T-helper 17 cell (primary cell): Measurements from ENCODE around the gene GRIK2. TPM values are rescaled to one million over a fixed set of nuclear protein-coding genes. Genes with fewer than 3 reads are reported as not detected.
"Not testable (repeated sequence)": the region's sequence is repeated elsewhere in the genome, so short reads cannot be mapped to it uniquely, and the experiment has no call there.

Experiments
- ATAC-seq: fragments of 150-1000 bp; cut with Tn5 transposase; 2 replicates; pipeline ENCODE4 v1.10.0; 2021; ENCODE audit warnings: mild to moderate bottlenecking, moderate library complexity
- DNase-seq, 3 donors: peaks; one replicate each; pipeline versions ENCODE4 v3.0.0 to v3.0.0-alpha.2; 2020 to 2021
- H3K9me3 ChIP-seq: one replicate; pipeline ENCODE4 v1.7.0; 2013; ENCODE audit warnings: low read length, mild to moderate bottlenecking; ENCODE audit not compliant: control insufficient read depth, poor library complexity, severe bottlenecking
- H3K27ac Mint-ChIP-seq: one replicate; pipeline ENCODE4 v1.8.0; 2022; ENCODE audit warnings: mild to moderate bottlenecking, moderate library complexity, mixed read lengths
- H3K27me3 Mint-ChIP-seq: one replicate; pipeline ENCODE4 v1.8.0; 2022; ENCODE audit warnings: mixed read lengths
- H3K36me3 Mint-ChIP-seq: one replicate; pipeline ENCODE4 v1.8.0; 2022; ENCODE audit warnings: low read depth, mixed read lengths
- H3K4me1 Mint-ChIP-seq: one replicate; pipeline ENCODE4 v1.8.0; 2022; ENCODE audit warnings: mild to moderate bottlenecking, mixed read lengths
- H3K4me3 Mint-ChIP-seq: one replicate; pipeline ENCODE4 v1.8.0; 2022; ENCODE audit warnings: mild to moderate bottlenecking, moderate library complexity, mixed read lengths
- total RNA-seq, 4 donors: library from RNA in 2 of 4; stranded (reverse) in 2 of 4; gene quantifications; one replicate each; pipeline ENCODE4 v1.2.3 and lab custom pipeline; 2022 to 2026

GRIK2 gene
- total RNA-seq, 2 donors from 2014 or later = not detected

GRCh38 chr6:102088160-102088559 lies 694.7 kb downstream of the GRIK2 start:
- H3K27ac Mint-ChIP-seq, ATAC-seq, DNase-seq, H3K4me3 Mint-ChIP-seq, H3K27me3 Mint-ChIP-seq, H3K36me3 Mint-ChIP-seq, H3K9me3 ChIP-seq, H3K4me1 Mint-ChIP-seq: not testable (repeated sequence)

- no peak for DNase-seq
- no peak for ATAC-seq
- Mint-ChIP-seq H3K27ac (no peak overlapping the region), H3K36me3 (no peaks in the 10 kb centered on the region), H3K4me3 (no peak overlapping the region), H3K27me3 (no peaks in the 10 kb centered on the region), H3K4me1 (no peaks in the 10 kb centered on the region)
- H3K9me3 ChIP-seq = peaks cover 2% of the 10 kb centered on the region
Observed at GRCh38 chr6:102114402-102114801, 720.9 kb downstream of the GRIK2 start.

- H3K36me3 Mint-ChIP-seq = no peaks in the 10 kb centered on the region
- DNase-seq = no peak
- no peaks in the 10 kb centered on the region for H3K27me3 Mint-ChIP-seq
- no peak overlapping the region for H3K4me3 Mint-ChIP-seq
- H3K4me1 Mint-ChIP-seq = no peaks in the 10 kb centered on the region
- no peak overlapping the region for H3K27ac Mint-ChIP-seq
- no peak for ATAC-seq
- no peaks in the 10 kb centered on the region for H3K9me3 ChIP-seq
Observed at GRCh38 chr6:102115911-102116310, 722.4 kb downstream of the GRIK2 start.

GRCh38 chr6:102118034-102118433 lies 724.5 kb downstream of the GRIK2 start:
- Mint-ChIP-seq H3K36me3 (no peaks in the 10 kb centered on the region), H3K4me1 (no peaks in the 10 kb centered on the region), H3K27ac (no peak overlapping the region), H3K4me3 (no peak overlapping the region), H3K27me3 (no peaks in the 10 kb centered on the region)
- H3K9me3 ChIP-seq = no peaks in the 10 kb centered on the region
- ATAC-seq (no peak), DNase-seq (no peak)
